GM12878 (cell line): ENCODE results near the gene AIDA. TPM values are rescaled to one million over a fixed set of nuclear protein-coding genes. Genes with fewer than 3 reads are reported as not detected.

Experiments used
- ATF7 ChIP-seq: fragments of 450-650 bp; IDR thresholded peaks from 2 replicates; pipeline ENCODE4 v1.6.1; 2016; ENCODE audit warnings: low read depth, mild to moderate bottlenecking
- BMI1 ChIP-seq: fragments of 450-650 bp; IDR thresholded peaks from 2 replicates; pipeline ENCODE4 v1.6.1; 2016; ENCODE audit warnings: mild to moderate bottlenecking, moderate library complexity, borderline replicate concordance
- CTCF ChIP-seq, 3 experiments: IDR thresholded peaks in 2 of 3; conservative IDR thresholded peaks in 1 of 3; 2 replicates each; pipeline ENCODE4 v1.5.1; 2011; ENCODE audit warnings: low read depth in 3 of 3, low read length in 3 of 3, mild to moderate bottlenecking in 3 of 3, control low read depth in 2 of 3, moderate library complexity in 2 of 3, inconsistent platforms in 1 of 3, mixed read lengths in 1 of 3; ENCODE audit not compliant: control insufficient read depth in 2 of 3, insufficient read depth in 1 of 3; ENCODE audit errors: extremely low read depth in 1 of 3
- GATAD2B ChIP-seq: fragments of 450-650 bp; conservative IDR thresholded peaks from 2 replicates; pipeline ENCODE4 v1.6.1; 2017; ENCODE audit warnings: low read depth, mild to moderate bottlenecking, moderate library complexity
- KLF5 ChIP-seq: fragments of 450-650 bp; IDR thresholded peaks from 2 replicates; pipeline ENCODE4 v1.6.1; 2014; ENCODE audit warnings: mild to moderate bottlenecking; ENCODE audit not compliant: partially characterized antibody
- NBN ChIP-seq: fragments of 450-650 bp; IDR thresholded peaks from 2 replicates; pipeline ENCODE4 v1.6.1; 2016
- NRF1 ChIP-seq: conservative IDR thresholded peaks from 2 replicates; pipeline ENCODE4 v1.6.1; 2011; ENCODE audit warnings: mild to moderate bottlenecking, low read depth, low read length, improper control_type of control experiment
- POLR2A ChIP-seq: IDR thresholded peaks from 2 replicates; pipeline ENCODE4 v1.6.1; 2011; ENCODE audit warnings: low read depth, mild to moderate bottlenecking, low read length
- RELA ChIP-seq: fragments of 450-650 bp; IDR thresholded peaks from 2 replicates; pipeline ENCODE4 v1.8.0; 2014; ENCODE audit warnings: borderline replicate concordance; ENCODE audit not compliant: partially characterized antibody
- REST ChIP-seq: IDR thresholded peaks from 2 replicates; pipeline ENCODE4 v1.6.1; 2012; ENCODE audit warnings: mild to moderate bottlenecking, low read depth, low read length
- SREBF2 ChIP-seq: IDR thresholded peaks from 2 replicates; pipeline ENCODE4 v1.6.1; 2012; ENCODE audit warnings: mild to moderate bottlenecking, low read length
- SRF ChIP-seq, 2 experiments: IDR thresholded peaks; 2 replicates each; pipeline ENCODE4 v1.6.1; 2011; ENCODE audit warnings: low read depth in 2 of 2, low read length in 2 of 2, mild to moderate bottlenecking in 1 of 2, moderate library complexity in 1 of 2
- STAT3 ChIP-seq: IDR thresholded peaks from 2 replicates; pipeline ENCODE4 v1.6.1; 2011; ENCODE audit warnings: low read depth, low read length, improper control_type of control experiment
- SUPT20H ChIP-seq: IDR thresholded peaks from 2 replicates; pipeline ENCODE4 v1.6.1; 2011; ENCODE audit warnings: low read depth, mild to moderate bottlenecking, low read length, moderate library complexity, borderline replicate concordance; ENCODE audit not compliant: control insufficient read depth
- TCF7 ChIP-seq: IDR thresholded peaks from 2 replicates; pipeline ENCODE4 v1.6.1; 2014; ENCODE audit warnings: antibody characterized with exemption, borderline replicate concordance
- ZBTB33 ChIP-seq: fragments of 450-650 bp; IDR thresholded peaks from 2 replicates; pipeline ENCODE4 v1.6.1; 2017; ENCODE audit warnings: mild to moderate bottlenecking
- ZSCAN29 ChIP-seq: fragments of 450-650 bp; IDR thresholded peaks from 2 replicates; pipeline ENCODE4 v1.6.1; 2017; ENCODE audit warnings: mild to moderate bottlenecking, moderate library complexity
- polyA plus RNA-seq, 11 experiments: library from polyadenylated mRNA; depleted of rRNA in 4 of 11; unstranded in 6 of 11; stranded (reverse) in 5 of 11; fragments of >200 nt; fragmentation: Nextera tagmentation in 4 of 11; fragmentation: Illumina TruSeq in 1 of 11; extraction: Ambion mirVana in 4 of 11; extraction: Trizol in 1 of 11; gene quantifications; 1 replicate in 1 of 11; 2 replicates in 10 of 11; pipeline versions ENCODE4 v1.2.1 to v1.2.3, GENCODE V29; 2011 to 2016; ENCODE audit warnings: inconsistent platforms in 2 of 11, missing spikeins in 2 of 11, low read depth in 1 of 11
- total RNA-seq, 4 experiments: library from RNA; depleted of rRNA in 3 of 4; stranded (reverse); fragments of >200 nt in 3 of 4; fragmentation: Illumina TruSeq in 1 of 4; extraction: Trizol in 1 of 4; gene quantifications; 2 replicates each; pipeline versions ENCODE4 v1.2.1 to v1.2.3, GENCODE V29; 2013 to 2021
- TF ChIP-seq, protein P1 (sequence below): fragments of 450-650 bp; IDR thresholded peaks from 2 replicates; pipeline ENCODE4 v1.6.1; 2017; ENCODE audit warnings: low read depth, mild to moderate bottlenecking, moderate library complexity
- TF ChIP-seq, protein P2 (sequence below): IDR thresholded peaks from 2 replicates; pipeline ENCODE4 v1.6.1; 2011; ENCODE audit warnings: borderline replicate concordance, low read depth, mild to moderate bottlenecking, moderate library complexity, low read length; ENCODE audit not compliant: insufficient read depth, poor library complexity, severe bottlenecking

The AIDA gene
- total and polyA plus RNA-seq, 10 of the 15 experiments (the other 5 are each of a cell fraction or from before 2014, with no cell fraction given): 8.9 to 43.1 (median 19.2) TPM

DNA sequence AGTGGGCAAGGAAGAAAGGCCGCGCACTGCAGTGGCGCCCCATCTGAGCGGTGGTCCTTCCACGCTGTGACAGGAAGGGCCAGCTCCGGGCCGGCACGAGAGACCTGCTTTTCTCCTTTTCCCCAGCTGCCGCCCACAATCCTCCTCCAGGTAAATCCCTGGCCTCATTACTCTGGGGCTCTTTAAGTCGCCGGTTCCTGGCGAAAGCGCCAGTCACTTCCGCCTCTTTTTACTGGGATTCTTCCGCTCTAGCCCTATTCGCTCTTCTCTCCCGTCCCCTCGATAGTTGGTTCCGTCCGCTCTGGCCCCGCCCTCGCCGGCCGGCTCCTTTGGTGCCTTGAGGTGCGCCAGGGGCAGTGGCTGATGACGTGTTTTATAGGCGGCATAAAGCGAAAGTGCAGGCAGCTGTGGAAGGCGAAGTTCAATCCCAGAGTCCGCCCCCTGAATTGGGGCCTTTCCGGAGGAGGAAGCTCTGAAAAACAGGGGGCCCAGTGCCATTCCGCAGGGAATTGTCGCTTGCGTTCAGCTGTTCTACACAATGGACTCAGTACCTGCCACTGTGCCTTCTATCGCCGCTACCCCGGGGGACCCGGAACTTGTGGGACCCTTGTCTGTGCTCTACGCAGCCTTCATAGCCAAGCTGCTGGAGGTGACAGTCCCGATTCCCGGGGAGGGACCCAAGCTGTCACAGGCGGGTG is 68.2 kb downstream of the AIDA start (continued):
- peak in 1 of 2 experiments; percentile 93; a peak in 2 of 4 replicates for TF ChIP-seq SRF (IDR thresholded peaks at IDR 0.05; ENCODE audit: low read depth in 2 of 2, low read length in 2 of 2)
- peak; percentile 96 for TF ChIP-seq KLF5
- TF ChIP-seq, protein P1, sequence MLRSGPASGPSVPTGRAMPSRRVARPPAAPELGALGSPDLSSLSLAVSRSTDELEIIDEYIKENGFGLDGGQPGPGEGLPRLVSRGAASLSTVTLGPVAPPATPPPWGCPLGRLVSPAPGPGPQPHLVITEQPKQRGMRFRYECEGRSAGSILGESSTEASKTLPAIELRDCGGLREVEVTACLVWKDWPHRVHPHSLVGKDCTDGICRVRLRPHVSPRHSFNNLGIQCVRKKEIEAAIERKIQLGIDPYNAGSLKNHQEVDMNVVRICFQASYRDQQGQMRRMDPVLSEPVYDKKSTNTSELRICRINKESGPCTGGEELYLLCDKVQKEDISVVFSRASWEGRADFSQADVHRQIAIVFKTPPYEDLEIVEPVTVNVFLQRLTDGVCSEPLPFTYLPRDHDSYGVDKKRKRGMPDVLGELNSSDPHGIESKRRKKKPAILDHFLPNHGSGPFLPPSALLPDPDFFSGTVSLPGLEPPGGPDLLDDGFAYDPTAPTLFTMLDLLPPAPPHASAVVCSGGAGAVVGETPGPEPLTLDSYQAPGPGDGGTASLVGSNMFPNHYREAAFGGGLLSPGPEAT: peak; percentile 94
- peak; percentile 37; the same call in 1 of the 2 replicates for TF ChIP-seq TCF7
- no peak for TF ChIP-seq ZBTB33
- no peak for TF ChIP-seq STAT3
- TF ChIP-seq ATF7: peak; percentile 98
- TF ChIP-seq GATAD2B: no peak; the same call in 1 of the 2 replicates
- TF ChIP-seq POLR2A: peak; percentile 78
- no peak for TF ChIP-seq ZSCAN29
- TF ChIP-seq, protein P2, sequence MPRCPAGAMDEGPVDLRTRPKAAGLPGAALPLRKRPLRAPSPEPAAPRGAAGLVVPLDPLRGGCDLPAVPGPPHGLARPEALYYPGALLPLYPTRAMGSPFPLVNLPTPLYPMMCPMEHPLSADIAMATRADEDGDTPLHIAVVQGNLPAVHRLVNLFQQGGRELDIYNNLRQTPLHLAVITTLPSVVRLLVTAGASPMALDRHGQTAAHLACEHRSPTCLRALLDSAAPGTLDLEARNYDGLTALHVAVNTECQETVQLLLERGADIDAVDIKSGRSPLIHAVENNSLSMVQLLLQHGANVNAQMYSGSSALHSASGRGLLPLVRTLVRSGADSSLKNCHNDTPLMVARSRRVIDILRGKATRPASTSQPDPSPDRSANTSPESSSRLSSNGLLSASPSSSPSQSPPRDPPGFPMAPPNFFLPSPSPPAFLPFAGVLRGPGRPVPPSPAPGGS: peak; percentile 6
- no peak for TF ChIP-seq REST
- no peak for TF ChIP-seq SUPT20H
- no peak for TF ChIP-seq CTCF (IDR thresholded peaks at IDR 0.05 in 2 of 3, conservative IDR thresholded peaks at IDR 0.05 in 1 of 3; ENCODE audit: control insufficient read depth in 2 of 3, extremely low read depth in 1 of 3, insufficient read depth in 1 of 3, low read depth in 3 of 3, low read length in 3 of 3)
- TF ChIP-seq BMI1: no peak
- TF ChIP-seq NBN: peak; percentile 97
- no peak for TF ChIP-seq SREBF2
- TF ChIP-seq RELA: no peak
- no peak for TF ChIP-seq NRF1
